ENCODE measurements around the gene TFB2M.

The TFB2M gene

DNA sequence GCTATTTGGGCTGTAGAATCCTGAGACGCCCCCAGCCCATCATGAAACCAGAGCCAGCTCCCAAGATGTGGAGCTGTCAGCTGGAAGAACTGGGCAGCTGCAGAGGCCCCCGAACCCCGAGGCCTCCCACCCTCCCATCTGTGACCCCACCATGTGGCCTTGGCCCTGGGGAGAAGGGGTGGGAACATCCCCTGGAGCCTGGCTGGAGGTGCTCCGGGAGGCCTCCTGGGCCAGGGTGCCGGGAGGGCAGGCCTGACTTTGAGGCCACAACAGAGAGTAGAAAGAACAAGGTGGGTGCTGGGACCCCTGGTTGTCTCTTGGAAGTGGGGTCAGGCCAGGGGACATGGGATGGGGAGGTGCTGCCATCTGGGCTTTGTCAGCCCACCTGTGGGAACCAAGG lies 53.0 kb downstream of the TFB2M start:
- no peak for DNase-seq (ENCODE audit: low read depth in 2 of 2)

DNA sequence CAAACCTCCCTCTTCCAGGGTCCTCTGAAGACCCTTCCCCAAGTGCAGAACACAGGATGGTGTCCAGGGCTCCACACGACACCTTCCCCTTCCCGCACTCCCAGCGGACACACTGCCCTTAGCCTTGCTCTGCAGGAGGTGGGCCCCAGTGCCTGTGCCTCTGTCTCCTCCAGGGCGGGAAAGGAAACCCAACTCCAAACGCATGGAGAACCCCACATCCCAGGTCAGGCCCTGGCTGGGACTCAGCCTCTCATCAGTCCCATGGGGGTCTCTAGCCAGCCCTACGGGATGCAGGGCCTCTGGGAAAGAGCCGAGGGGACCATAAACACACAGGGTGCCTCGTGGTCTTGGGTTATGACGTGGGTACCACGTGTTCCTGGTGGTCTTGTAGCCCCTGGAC lies 53.4 kb downstream of the TFB2M start:
- DNase-seq (ENCODE audit: low read depth in 2 of 2) = no peak

DNA sequence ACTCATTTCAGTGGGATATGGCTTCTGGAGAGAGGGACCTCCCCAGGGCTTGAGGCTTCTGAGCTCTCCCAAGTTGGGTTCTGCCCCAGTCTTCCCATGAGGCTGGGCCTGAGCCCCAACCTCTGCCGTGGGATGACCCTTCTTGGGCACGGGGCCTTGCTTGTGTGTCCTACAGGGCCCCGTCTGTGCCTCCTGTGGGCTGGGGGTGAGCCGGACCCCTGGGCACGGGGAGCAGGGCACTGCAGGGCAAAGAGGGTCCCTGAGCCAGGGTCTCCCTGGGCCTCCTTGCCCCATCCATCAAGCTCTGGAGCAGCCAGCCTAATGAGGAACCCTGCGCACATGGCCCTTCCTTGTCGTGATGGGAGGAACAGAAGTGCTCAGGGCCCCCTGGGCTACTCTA lies 53.8 kb downstream of the TFB2M start:
- DNase-seq (ENCODE audit: low read depth in 2 of 2) = no peak

DNA sequence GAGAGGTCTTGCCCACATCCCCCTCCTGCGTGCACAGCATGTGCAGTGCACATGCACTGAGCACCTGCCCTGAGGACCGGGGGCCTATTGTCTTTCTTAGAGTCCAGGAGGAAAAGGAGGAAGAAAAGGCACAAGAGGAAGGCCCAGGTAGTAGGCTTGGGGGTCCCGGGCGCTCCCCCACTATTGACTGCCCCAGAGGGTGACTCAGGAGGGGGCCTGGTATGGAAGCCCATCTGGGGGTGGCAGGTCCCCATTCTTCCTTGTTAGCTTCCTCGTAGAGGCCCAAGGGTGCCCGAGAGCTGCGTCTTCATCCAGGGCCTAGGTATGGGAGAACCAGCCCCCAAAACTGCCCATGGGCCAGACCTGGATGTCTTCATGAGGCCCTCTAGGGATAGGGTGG lies 54.9 kb downstream of the TFB2M start:
- no peak for DNase-seq (ENCODE audit: low read depth in 2 of 2)

DNA sequence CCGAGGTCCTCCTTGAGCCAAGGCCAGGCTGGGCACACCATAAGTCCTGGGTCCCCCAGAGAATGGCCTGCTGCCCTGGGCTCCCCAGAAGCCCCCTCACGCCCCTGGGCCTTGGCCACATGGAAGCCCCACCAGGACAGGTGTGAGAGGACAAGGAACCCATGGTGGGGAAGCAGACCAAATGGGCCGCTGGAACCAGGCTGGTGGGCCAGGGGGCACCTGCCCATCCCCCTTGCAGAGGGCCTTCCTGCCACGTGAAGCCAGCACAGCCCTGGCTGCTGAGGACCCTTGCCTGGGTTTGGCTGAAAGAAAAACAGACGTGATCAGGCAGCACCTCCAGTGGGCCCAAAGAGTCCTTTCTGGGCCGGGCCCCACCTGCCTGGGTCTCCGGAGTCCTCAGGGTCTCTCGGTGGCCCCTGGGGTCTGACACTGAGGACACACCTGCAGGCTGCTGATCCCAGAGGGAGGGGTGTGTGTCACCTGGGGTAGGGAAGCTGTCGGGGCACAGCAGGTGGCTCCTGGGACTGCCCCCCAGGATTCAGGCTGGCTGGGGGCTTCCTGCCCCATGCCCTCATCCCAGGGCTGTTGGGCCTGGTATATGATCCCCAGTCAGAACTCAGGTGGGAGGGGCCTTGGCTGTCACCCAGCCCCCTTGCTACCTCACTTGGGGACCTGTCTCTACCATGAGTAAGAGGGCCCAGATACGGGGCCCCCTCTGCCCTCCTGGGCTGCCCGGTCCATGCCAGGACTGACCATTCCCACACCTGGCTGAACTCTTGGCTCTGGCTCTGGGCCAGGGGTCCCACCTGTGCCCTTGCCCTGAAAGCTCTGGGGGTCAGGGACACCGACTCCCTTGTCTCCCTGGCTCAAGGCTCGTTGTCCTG lies 55.7 kb downstream of the TFB2M start:
- DNase-seq (ENCODE audit: low read depth in 2 of 2) = no peak

DNA sequence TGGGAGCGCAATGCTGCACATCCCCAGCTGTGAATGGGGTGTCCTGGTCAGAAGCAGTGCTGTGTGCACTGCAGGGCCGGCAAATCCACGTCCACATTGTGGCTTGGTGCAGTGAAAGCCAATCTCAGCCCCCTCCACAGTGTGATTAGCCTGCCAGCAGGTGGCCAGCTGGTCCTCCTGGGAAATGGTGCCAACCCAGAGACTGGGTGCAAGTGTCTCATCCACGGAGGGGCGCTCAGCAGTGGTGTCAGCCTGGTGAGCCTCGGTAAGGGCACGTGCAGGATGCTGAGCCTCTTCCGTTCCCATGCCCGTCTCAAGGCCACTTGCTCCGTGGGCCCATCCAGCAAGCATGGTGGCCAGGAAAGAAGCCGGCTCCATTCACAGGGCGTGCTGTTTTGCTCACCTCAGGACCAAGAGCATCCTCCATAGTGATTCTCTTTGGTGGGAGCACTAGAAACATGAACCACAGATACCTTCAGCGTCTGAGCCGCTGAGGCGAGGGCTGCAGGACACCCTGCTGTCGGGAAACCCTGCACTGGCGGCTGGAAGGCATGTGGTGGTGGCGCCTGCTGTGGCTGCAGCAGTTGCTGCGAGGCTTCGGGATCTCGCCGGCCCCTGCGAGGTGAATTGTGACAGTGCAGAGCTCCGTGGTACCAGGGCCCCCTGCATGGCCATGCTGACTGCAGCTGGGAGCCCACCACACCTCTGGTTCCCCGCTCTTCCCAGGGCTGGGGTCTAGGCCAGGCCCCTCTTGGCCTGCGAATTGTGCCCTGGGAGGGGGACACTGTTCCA lies 57.0 kb downstream of the TFB2M start:
- no peak for DNase-seq (ENCODE audit: low read depth in 2 of 2)

DNA sequence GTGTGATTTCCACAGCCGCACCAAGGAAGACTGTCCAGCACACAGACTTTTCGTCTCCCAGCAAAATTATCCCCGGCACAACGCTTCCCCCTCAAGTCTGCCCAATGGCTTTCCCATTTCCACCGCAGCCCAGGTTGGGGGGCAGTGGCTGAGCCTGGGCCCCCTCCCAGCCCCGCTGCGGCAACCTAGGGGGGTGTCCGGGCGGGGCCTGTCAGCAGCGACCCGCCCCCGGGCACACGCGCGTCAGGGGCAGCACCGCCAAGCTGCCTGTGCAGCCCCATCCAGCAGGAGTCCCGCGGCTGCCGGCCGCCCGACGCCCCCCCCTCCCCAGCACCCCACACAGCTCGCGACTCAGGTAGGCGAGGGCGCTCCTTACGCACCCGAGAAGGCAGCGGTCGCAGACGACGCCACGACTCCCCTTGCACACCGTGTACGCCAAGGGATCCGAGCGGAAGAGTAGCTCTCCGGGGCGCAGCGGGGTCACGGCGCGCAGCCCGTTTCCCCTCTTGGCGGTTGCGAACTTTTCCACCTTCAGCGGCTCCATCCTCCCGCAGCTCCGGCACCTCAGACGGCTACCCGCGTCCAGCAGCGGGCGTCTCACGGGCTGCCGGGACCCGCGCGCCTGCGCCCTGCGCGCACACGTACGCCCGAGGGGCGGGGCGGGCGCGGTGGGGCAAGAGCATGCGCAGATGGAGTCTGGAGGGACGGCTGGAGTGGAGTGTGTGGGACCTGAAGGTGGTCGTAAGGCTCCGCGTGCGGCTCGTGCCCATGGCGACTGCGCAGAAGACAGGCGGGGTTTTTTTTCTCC lies 59.2 kb downstream of the TFB2M start, which contains the start of gene SMYD3:
TSS of gene SMYD3 (minus strand) at position 606 of the 808 bp plus-strand sequence.
- peak; percentile 52 to 60 for DNase-seq (ENCODE audit: low read depth in 2 of 2)

DNA sequence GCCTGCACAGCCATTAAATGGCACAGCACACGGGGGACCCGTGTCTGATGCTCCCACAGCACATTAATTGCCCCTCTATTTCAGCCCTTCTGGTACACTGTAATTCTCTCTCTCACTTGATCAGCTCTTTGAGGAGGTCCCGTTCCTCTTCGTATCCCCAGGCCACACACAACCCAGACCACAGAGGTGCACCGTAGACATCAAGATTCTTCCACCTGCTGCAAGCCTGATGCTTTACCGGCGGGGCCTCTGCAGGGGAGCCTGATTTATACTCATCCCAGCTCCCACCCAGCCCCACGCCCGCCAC lies 59.7 kb downstream of the TFB2M start:
- DNase-seq (ENCODE audit: low read depth in 2 of 2) = no peak

DNA sequence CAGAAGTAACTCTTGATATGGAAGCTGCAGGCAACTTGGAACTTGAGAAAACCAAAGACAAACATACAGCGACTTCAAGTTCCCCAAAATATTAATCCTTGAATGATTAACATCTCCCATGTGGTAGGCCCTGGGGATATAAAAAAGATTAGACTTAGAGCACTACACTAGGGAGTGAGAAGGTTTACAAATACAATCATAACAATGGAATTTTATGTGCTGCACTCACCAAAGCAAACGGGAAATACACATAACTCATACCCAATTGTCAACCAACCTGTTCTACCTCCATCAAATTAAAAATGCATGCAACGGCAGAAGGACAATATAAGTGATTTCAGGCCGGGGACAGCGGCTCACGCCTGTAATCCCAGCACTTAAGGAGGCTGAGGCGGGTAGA lies 62.7 kb downstream of the TFB2M start:
- no peak for DNase-seq (ENCODE audit: low read depth in 2 of 2)

DNA sequence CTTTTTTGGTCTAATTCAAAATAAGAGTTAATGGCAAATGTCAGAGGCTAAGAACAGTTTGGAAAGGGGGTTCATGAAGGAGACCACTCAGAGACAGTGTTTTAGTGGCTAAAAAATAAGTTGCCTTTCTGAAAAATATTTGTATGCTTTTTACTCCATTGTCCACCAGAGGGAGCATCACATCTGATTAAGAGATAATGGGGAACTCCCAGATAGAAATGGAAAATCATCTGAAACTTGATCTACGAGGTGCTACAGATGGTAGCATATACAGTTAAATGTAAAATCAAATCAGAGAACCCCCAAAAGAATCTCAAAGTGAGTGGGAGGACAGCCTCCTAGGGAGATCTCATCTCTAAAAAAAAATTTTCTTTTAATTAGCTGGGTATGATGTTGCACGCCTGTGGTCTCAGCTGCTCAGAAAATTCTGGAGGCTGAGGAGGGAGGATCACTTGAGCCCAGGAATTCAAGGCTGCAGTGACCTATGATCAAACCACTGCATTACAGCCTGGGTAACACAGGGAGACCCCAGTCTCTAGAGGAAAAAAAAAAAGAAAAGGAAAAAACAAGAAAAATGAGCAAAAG lies 68.6 kb downstream of the TFB2M start:
- peak; percentile 47 to 53 for DNase-seq (ENCODE audit: low read depth in 2 of 2)

DNA sequence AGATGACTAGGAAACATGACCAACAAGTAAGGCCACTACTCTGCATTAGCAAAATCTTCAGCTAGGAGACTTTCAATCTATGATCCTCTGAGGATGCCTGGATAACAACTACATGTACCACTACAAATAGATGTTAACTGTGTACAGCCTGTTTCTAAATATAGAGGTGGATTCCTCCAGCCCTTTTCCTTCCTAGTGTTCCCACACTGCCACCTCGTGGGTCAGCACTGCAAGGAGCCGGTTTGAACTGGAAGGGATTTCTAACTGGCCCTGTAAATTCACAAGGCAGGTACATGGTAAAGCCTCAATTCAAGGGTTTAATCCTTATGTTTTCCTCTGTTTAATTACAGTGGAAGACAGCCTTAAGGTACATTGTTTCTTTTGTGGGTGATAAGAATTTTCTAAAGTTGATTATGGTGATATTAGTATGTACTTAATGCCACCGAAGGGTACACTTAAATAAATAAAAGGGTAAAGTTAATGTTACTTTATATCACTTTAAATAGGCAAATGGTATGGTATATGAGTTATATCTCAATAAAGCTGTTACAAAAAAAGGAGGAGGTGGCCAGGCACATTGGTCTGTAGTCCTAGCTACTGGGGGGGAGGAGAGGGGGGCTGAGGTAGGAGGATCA lies 73.3 kb downstream of the TFB2M start:
- peak; percentile 43 to 53 for DNase-seq (ENCODE audit: low read depth in 2 of 2)

DNA sequence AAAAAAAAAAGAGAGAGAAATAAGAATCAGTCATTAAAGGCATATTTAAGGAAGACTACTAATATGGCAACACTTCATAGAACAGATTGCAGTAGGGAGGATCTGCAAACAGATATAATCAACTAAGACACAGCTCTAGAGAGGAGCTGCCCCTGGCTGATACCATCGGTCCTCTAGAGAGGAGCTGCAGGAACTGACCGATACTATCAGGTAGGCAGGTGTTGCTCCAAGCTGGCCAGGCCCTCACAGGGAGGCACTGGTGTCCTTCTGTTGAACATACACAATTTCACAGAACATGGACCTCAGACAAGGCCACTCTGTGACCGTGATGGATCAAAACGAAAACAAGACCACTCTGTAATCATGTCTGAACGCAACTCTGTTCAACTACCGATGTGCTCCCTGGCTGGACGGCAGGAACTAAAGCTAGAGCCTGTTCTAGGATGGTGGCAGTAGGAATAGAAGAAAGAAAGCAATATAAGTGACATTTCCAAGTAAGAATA lies 74.5 kb downstream of the TFB2M start:
- DNase-seq (ENCODE audit: low read depth in 2 of 2) = no peak
